Duodenal mucosa (tissue), 2 donors: ENCODE results near the gene NPBWR2.
A peak's percentile ranks its signal among the peaks of the same experiment; 100 is the strongest.

Experiments used
- H3K27ac ChIP-seq: one replicate; pipeline ENCODE4 v1.7.0; 2013; ENCODE audit warnings: low read depth, low read length
- H3K27me3 ChIP-seq, 2 donors: one replicate each; pipeline ENCODE4 v1.7.0; 2013; ENCODE audit warnings: low read length in 2 of 2, control low read depth in 1 of 2; ENCODE audit not compliant: insufficient read depth in 2 of 2, control insufficient read depth in 1 of 2
- H3K36me3 ChIP-seq, 2 donors: one replicate each; pipeline ENCODE4 v1.7.0; 2013; ENCODE audit warnings: low read length in 2 of 2, control low read depth in 1 of 2; ENCODE audit not compliant: insufficient read depth in 2 of 2, control insufficient read depth in 1 of 2
- H3K4me1 ChIP-seq, 2 donors: one replicate each; pipeline ENCODE4 v1.7.0; 2013; ENCODE audit warnings: low read length in 2 of 2, control low read depth in 1 of 2; ENCODE audit not compliant: insufficient read depth in 2 of 2, control insufficient read depth in 1 of 2
- H3K4me3 ChIP-seq, 2 donors: one replicate each; pipeline ENCODE4 v1.7.0; 2013; ENCODE audit warnings: low read length in 2 of 2, low read depth in 1 of 2
- H3K9ac ChIP-seq, 2 donors: one replicate each; pipeline ENCODE4 v1.7.0; 2013; ENCODE audit warnings: low read length in 2 of 2, low read depth in 1 of 2
- H3K9me3 ChIP-seq, 2 donors: one replicate each; pipeline ENCODE4 v1.7.0; 2013; ENCODE audit warnings: low read length in 2 of 2, control low read depth in 1 of 2; ENCODE audit not compliant: control insufficient read depth in 1 of 2

Gene NPBWR2

DNA sequence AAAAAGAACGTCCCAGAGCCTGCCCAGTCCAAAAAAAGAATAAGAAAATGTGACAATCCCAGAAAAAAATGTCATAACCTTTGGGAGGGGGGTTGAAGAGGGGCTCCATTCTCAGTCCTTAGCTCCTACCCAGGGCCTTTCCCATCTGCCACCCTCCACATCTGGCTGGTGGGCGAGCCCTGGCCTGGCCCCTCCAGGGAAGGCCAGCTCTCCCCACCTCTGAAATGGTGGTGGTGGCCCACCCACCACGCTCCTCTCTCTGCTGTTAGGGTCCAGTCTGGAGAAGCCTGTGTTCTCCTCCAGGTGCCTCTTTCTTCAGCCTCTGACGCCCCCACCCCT, 28.5 kb downstream of the NPBWR2 start:
- Histone ChIP-seq H3K36me3 (peaks cover 0 to 8% of the 10 kb centered on the region in 2 donors), H3K27ac (peak overlapping the region; percentile 32), H3K4me3 (peak overlapping the region; percentile 71), H3K4me1 (peaks cover 8 to 34% of the 10 kb centered on the region in 2 donors), H3K9me3 (no peaks in the 10 kb centered on the region), H3K9ac (peak overlapping the region; percentile 54 to 68), H3K27me3 (peaks cover 9 to 26% of the 10 kb centered on the region in 2 donors)

DNA sequence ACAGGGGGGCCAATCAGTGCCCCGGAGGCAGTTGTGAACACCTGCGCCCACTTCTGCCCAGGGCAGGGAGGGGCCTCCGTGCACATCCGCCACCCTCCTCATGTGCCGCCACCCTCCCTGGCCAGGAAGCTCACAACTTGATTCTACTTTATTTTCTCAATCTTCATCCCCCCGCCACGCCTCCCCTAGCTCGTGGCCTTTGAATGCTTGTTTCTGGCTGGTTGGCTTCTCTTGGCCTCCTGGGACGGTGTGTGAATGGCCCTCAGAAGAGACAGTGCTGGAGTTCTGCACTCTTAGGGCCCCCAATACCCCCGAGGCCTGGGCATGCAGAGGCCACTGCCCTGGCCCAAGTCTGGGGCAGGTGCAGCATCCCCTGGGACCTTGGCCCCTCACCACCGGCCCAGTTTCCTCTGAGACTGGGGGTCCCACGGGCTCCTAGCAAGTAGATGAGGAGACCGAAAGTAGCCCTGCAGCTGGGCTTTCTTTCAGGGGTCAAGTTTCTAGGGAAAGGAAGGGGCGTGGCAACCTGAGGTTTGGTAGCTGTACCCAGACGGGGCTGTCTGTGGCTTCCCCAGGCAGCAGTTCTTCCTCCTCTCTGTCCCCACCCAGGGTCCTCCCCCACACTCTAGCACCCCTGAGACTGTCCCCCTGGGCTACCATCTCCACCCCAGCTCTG, 29.4 kb downstream of the NPBWR2 start:
- H3K9ac ChIP-seq = peak overlapping the region; percentile 14 to 54
- peak overlapping the region; percentile 71 for H3K4me3 ChIP-seq
- no peak overlapping the region for H3K27ac ChIP-seq
- peaks cover 0 to 10% of the 10 kb centered on the region in 2 donors for H3K36me3 ChIP-seq
- H3K9me3 ChIP-seq = no peaks in the 10 kb centered on the region
- H3K27me3 ChIP-seq = peaks cover 5 to 21% of the 10 kb centered on the region in 2 donors
- peaks cover 8 to 30% of the 10 kb centered on the region in 2 donors for H3K4me1 ChIP-seq

DNA sequence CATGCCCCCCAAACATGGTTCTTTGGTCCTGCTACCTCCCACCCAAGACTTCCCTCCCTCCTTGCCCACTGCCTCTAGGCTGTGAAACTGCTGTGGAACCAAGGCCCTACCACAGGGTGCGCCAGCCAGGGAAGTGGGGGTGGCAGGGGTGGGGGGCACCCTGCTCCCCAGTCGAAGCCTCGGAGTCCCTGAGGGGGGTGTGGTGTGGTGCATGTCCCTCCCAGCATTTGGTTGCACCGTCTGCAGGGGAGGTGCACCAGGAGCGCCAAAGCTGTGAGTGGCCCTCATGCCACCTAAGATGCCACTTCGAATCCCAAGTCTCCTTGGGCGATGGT, 29.9 kb downstream of the NPBWR2 start:
- H3K4me1 ChIP-seq = peaks cover 8 to 27% of the 10 kb centered on the region in 2 donors
- no peaks in the 10 kb centered on the region for H3K9me3 ChIP-seq
- H3K9ac ChIP-seq = peak overlapping the region; percentile 14 to 25
- peaks cover 3 to 18% of the 10 kb centered on the region in 2 donors for H3K27me3 ChIP-seq
- peak overlapping the region; percentile 71 for H3K4me3 ChIP-seq
- H3K27ac ChIP-seq = no peak overlapping the region
- H3K36me3 ChIP-seq = peaks cover 0 to 10% of the 10 kb centered on the region in 2 donors

DNA sequence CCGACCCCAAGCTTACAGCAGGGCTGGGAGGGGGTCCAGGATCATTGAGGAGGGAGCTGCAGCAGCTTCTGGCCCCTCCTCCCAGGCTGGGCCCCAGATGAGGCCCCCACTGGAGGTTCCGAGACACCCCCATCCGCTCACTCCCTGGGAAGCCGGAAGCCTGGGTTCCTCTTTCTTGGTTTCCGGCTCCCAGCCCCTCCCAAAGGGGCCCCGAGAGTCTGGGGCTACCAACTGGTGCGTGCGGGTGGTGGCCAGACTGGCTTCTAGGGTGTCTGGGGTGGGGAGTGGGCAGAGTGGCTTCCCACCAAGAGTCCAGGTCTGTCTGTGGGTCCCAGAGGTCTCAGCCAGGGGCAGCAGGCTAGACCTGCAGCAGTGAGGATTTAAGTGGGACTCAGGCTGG, 30.3 kb downstream of the NPBWR2 start:
- Histone ChIP-seq H3K27ac (no peak overlapping the region), H3K27me3 (peaks cover 2 to 18% of the 10 kb centered on the region in 2 donors), H3K4me1 (peaks cover 8 to 27% of the 10 kb centered on the region in 2 donors), H3K36me3 (peaks cover 0 to 10% of the 10 kb centered on the region in 2 donors), H3K4me3 (peak overlapping the region; percentile 71), H3K9ac (peak overlapping the region; percentile 14 to 25), H3K9me3 (no peaks in the 10 kb centered on the region)

DNA sequence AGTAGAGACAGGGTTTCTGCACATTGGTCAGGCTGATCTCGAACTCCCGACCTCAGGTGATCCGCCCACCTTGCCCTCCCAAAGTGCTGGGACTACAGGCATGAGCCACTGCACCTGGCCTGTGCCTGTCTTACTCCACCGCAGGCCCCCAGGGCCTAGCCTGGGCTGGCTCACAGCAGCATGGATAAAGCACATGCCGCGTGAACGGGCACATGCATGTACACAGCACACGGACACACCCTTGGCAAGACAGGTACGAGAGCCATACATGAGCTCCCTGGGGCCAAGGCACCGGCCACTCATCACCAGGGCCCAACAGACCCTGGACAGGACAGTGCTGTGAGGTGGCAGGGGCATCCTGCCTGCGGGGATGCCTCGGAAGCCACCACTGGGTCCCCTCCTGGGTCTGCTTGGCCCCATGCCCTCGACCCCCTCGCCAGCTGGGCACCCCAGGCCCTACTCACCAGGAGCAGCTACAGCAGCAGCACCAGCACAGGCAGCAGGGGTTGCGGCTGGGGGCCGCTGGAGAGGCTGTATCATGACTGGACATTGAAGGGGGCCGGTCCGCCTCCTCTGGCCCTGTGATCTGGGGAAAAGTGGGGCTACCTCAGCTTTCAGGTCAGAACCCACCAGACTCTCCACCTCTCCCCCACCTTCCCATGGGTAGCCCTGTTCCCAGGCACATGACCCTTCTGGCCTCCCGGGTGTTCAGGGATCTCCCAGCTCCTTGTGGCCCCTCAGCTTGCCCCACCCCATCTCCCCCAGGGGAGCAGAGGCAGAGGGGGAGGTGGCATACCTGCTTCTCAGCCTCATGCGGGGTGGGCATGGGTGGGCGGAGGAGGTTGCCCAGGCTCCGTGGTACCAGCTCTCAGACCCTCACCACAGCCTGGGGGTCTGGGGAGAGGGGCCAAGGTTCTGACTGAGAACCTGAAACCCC, 31.0 kb downstream of the NPBWR2 start:
- Histone ChIP-seq H3K4me1 (peaks cover 8 to 22% of the 10 kb centered on the region in 2 donors), H3K9me3 (no peaks in the 10 kb centered on the region), H3K4me3 (peak overlapping the region in 1 of 2 donors; percentile 40), H3K27me3 (peaks cover 0 to 18% of the 10 kb centered on the region in 2 donors), H3K27ac (no peak overlapping the region), H3K9ac (peak overlapping the region; percentile 14 to 25), H3K36me3 (peaks cover 0 to 10% of the 10 kb centered on the region in 2 donors)

DNA sequence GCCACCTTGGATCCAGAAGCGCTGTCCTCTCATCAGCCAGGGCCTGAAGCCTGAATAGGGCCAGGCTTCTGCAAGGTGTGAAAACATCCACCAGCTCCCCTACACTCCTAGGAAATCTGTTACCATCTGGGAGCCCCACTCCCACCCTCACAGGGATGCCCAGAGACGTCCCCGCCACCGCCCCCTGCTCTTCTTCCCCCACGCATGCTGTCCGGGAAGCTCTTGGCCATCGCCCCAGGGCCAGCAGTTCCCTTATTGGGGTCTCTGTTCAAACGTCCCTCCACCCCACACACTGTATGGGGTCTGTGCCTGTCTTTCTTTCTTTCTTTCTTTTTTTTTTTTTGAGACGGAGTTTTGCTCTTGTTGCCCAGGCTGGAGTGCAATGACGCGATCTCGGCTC, 31.8 kb downstream of the NPBWR2 start:
- peaks cover 0 to 10% of the 10 kb centered on the region in 2 donors for H3K36me3 ChIP-seq
- peaks cover 8 to 22% of the 10 kb centered on the region in 2 donors for H3K4me1 ChIP-seq

DNA sequence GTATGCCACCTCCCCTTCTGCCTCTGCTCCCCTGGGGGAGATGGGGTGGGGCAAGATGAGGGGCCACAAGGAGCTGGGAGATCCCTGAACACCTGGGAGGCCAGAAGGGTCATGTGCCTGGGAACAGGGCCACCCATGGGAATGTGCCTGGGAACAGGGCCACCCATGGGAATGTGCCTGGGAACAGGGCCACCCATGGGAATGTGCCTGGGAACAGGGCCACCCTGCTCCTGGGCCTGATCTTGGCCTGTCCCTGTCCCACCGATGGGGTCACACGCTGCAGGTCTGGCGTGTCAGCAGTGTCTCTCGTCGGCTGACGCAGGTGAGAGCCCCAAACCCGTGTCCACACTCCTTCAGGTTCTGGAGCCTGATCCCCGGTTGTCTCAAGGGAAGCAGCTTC, 32.4 kb downstream of the NPBWR2 start:
- H3K27me3 ChIP-seq = peaks cover 0 to 14% of the 10 kb centered on the region in 2 donors
- no peak overlapping the region for H3K9ac ChIP-seq
- peaks cover 0 to 10% of the 10 kb centered on the region in 2 donors for H3K36me3 ChIP-seq
- H3K4me3 ChIP-seq = no peak overlapping the region
- H3K4me1 ChIP-seq = peaks cover 8 to 22% of the 10 kb centered on the region in 2 donors
- no peak overlapping the region for H3K27ac ChIP-seq
- H3K9me3 ChIP-seq = no peaks in the 10 kb centered on the region

More for the DNA sequence above, 31.8 kb downstream of the NPBWR2 start:
- H3K27ac ChIP-seq = no peak overlapping the region
- H3K9me3 ChIP-seq = no peaks in the 10 kb centered on the region
- H3K4me3 ChIP-seq = no peak overlapping the region
- no peak overlapping the region for H3K9ac ChIP-seq
- peaks cover 0 to 16% of the 10 kb centered on the region in 2 donors for H3K27me3 ChIP-seq

DNA sequence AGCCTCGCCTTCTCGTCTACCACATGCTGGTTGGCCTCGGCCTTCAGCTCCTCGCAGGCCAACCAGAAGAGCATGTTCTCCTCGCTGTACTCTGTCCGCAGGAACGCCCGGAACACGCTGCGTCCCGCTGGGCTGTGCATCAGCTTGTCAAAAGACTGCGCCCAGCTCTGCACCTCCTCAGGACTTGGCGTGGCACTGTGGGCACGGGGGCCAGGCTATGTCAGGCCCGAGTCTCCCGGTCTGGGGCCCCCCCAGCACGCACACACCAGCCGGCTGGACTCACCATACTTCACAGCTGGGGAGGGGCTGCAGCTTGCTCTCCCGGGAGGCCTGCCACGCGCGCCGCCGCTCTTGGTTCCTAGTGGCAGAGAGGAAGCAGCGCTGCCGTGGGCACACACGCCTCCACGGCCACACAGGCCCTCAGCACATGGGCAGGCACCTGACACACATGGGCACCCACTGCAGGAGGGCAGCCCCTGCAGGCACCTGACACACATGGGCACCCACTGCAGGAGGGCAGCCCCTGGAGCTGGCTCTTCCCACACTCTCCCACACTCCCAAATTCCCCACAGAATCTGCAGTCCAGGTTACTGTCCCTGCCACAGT, 33.1 kb downstream of the NPBWR2 start:
- Histone ChIP-seq H3K27ac (no peak overlapping the region), H3K4me1 (peaks cover 8 to 23% of the 10 kb centered on the region in 2 donors), H3K27me3 (peaks cover 0 to 14% of the 10 kb centered on the region in 2 donors), H3K36me3 (peaks cover 0 to 10% of the 10 kb centered on the region in 2 donors), H3K4me3 (no peak overlapping the region), H3K9me3 (no peaks in the 10 kb centered on the region), H3K9ac (no peak overlapping the region)

DNA sequence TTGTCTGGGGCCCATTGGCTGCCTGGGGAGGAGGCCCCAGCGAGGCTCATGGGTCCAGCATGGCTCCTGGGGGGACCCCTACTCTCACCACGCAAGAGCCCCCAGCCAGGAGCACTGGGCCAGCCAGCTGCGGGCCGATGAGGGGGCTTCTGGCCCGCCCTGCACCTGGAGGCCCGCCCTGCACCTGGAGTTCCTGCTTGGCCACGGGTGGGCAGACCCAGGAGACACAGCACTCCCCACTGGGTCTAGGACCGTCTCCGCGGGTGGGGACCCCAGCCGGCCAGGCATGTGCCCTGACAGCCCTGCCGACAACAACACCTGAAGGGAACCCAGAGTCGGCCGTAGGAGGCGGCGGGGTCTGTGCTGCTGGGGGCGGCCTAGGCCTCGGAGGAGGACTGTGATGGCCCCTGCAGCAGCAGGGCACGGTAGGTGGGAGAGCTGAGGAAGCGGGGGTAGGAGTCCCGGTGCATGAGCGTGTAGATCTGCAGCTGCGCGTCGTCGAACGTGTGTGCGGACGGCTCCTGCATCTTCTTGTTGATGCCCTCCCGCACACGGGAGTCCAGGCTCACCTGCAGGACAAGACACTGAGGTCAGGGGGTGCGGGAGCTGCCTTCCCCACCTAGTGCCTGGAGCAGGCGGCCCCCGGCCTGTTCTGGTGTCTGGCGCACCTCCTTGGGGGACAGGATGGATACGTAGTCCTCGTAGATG, 33.7 kb downstream of the NPBWR2 start:
- Histone ChIP-seq H3K36me3 (peaks cover 0 to 10% of the 10 kb centered on the region in 2 donors), H3K27me3 (peaks cover 0 to 7% of the 10 kb centered on the region in 2 donors), H3K9ac (no peak overlapping the region), H3K4me3 (no peak overlapping the region), H3K27ac (no peak overlapping the region), H3K9me3 (no peaks in the 10 kb centered on the region), H3K4me1 (peaks cover 3 to 18% of the 10 kb centered on the region in 2 donors)
